Astrocyte of the hippocampus (primary cell): ENCODE measurements around the gene ZSWIM6.
"Not testable (repeated sequence)": the region's sequence is repeated elsewhere in the genome, so short reads cannot be mapped to it uniquely, and the experiment has no call there.

Experiments
- DNase-seq: peaks from one replicate; pipeline ENCODE4 v3.0.0; 2011; ENCODE audit warnings: low read depth, low spot score

ZSWIM6 gene

DNA sequence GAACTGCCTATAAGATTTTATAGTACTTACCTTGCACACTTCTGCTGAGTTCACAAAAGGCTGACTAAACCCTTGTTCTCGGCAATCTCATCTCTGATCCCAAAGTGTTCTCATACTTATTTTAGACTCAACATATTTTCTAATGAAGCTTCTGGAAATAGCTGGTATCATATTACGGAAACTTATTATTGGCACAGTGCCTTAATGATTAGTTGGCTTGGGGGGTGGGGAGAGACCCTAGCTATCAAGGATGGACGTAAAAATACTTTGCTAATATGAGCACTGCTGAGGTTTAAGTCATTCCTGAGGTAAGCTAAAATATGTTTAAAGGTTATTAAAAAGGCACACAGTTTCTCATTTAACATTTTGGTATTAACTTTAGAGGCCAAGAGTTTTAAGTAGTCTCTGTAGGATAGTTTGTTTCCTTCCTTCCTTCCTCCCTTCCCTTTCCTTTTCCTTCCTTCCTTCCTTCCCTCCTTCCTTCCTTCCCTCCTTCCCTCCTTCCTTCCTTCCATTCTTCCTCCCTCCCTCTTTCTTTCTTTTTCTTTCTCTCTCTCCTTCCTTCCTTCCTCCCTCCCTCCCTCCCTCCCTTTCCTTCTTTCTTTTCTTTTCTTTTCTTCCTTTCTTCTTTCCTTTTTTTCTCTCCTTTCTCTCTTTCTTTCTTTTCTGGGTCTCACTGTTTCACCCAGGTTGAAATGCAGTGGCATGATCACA, 31.5 kb downstream of the ZSWIM6 start:
- no peak for DNase-seq

DNA sequence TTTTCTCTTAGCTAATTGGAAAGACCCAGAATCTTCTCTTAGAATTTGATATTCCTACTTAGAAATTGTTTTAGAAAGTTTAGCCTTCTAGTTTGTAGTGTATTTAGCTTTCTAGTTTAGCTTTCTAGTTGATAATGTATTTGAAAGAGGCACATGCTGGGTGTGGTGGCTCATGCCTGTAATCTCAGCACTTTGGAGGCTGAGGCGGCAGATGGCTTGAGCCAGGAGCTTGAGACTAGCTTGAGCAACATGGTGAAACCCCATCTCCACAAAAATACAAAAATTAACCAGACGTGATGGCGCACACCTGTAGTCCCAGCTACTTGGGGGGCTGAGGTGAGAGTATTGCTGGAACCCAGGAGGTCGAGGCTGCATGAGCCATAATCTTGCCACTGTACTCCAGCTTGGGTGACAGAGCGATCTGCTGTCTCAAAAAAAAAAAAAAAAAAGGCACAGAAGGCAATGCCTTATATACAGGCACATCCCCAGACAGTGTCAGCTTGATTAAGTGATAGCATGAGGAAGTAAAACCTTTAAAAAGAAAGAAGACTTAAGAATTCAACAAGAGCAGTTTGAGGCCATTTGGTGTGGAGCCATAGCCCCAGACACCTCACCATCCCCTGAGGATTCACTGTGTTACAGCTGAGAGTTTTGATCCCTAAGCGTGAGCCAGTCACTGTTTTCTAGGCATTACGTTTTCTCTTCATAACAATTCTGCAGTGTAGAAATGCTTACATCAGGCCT, 34.6 kb downstream of the ZSWIM6 start:
- no peak for DNase-seq

DNA sequence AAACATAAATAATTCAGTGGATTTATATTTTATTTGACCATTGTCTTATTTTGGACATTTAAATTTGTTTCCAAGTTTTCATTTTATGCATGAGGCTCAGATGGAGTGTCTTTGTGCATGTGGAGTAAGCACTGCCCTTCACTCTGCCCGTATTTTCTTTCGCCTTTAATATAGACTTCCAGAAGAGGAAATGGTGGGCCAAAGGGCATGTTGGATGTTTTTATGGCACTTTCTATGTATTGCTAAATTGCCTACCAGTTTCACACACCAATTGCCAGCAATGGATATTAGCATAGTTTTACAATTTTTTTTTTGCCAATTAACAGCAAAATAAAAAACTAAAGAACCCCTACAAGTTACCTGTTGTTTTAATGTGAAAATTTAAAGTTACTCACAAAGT, 38.4 kb downstream of the ZSWIM6 start:
- no peak for DNase-seq

DNA sequence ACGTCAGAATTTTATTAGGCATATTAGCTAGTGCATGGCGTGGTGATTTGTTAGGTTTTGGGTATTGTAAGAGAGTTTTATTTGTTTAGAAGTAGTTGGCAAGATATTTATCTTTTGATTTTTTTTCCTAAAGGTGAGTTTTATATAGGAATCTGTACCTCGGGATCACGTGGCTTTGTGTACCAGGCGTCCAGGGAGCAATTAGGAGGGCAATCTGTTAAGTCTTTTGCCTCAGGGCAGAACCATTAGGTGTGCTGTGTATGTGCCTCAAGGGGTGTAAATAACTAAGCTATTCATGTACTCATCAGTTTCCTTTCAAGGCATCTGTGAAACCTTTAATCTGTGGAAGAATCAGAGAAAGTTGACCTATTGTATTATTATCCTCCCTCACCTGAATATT, 39.4 kb downstream of the ZSWIM6 start:
- no peak for DNase-seq

DNA sequence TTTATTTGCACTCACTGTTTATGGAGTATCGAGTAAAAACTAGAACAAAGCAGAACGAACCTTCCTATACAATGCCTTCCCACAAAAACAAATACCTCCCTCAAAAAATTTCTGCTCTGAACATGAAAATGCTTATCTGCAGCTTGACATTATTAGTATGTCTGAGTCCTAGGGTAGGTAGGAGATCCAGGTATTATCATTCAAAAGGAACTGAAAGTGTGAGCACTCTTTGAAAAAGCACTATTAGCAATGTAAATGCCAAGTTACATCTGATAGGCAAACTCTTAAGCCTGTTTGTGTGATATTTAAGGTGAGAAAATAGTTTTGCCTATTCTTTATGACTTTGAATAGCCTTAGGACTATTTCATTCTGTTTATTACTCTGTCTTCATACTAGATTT, 47.6 kb downstream of the ZSWIM6 start:
- no peak for DNase-seq

DNA sequence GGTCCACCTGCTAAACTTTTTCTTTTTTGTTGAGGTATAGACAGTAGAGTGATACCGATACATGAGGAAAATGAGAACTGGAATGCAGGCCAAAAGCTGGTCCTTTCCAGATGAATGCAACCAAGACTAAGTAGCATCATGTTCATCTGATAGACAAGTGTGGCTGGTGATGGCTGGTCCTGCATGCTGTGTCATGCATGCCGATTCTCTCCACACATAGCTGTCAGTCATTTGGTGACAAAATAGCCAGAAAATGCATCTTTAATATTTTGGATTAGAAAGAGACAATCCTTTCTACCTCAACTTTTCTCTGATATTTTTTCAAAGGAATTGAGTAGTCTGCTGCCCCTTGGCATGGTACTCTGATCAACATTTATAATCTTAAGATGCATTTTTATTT, 49.9 kb downstream of the ZSWIM6 start:
- no peak for DNase-seq

DNA sequence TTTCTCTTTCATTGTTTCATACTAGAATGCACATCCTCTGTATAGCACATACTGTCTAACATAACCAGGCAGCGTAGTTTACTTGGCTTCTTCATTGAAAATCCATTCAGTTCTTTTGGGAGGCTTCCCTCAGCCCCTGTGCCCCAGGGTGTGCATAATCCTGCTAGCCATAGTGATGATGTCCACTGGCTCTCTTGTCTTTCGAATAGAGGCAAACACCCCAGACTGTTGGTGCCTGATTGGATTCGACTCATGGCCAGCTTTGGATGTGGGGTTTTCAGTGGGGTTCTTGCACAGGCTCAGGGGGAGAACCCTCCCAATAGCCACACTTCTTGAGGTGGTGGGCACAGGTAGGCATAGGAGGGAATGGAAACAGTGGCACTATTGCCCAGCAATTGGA, 53.6 kb downstream of the ZSWIM6 start:
- DNase-seq: no peak

DNA sequence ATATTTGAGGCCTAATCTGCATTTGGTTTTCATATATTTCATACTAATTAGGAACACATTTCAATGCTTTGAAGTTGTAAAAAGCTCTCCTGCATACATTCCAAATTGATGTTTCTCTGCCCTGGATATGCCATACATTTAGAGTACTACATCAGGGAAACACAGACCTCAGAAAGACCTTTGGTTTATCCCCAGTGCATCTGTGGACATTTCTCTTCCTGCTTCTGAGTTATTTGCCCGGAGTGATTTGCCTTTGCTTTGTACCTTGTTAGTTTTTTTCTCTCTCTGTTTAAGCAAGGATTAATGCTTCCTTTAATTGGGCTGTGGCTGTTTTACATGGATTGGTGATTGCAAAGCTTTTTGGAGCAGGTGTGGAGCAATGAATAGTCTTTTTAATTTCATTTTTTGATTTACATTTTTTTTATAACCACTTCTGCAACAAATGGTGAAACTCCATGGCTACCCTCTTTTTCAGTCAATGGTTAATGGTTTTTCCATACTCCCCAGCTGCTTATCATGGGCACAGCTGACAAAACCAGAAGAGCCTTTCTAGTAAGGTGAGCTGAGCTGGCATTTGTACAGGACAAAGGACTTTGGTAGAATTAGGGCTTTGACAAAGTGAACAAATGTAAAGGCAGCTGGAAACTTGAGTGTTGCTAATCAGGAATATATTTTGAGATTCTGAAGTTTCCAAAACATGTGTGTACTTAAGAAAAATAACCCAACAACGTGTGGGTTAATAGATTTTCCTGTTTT, 54.2 kb downstream of the ZSWIM6 start:
- DNase-seq: no peak

DNA sequence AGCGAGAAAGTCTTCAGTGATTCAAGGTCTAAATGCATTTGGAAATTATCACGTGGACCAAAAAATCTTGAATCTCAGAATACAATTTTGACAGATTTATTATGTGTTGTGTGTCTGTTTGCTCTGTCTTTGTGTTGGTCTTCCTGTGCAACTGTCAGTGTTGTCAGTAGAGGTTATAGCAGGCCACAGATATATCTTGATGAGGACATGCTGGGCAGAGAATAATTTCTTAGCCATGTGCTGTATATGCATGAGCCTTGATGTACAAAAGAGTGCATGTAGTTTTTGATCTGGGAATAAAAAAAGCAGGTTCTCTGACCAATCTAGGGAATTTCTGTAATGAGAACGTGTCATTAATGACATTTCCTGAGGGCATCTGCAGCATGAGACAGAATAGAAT, 57.6 kb downstream of the ZSWIM6 start:
- DNase-seq: no peak

DNA sequence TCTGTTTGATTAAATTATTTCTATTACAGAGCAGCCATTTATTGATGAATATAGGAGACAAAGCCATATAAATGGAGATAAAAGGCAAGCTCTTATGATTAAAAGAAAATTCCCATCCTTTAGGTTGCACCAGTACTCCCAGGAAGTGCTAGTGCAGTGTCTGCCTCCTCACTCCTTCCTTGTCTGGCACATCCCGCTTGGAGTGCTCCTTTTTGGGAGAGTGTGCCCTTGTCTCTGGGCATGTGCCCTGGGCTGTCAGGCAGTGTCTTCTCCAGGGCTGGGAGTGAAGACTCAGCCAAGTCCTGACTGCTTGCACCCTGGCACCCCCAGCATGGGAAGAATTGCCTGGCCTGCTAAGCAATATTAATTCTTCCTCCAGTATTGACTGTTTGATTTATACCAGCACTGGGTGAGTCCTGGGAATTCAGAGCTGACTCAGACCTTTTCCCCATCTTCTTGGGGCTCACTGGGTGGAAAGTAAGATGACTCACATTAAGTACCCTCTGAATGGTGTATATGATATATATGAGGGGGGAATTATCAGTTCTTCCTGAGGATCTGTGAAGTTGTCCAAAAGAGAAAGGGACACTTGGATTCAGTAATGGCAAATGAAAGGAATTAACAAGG, 62.1 kb downstream of the ZSWIM6 start:
- DNase-seq: no peak

DNA sequence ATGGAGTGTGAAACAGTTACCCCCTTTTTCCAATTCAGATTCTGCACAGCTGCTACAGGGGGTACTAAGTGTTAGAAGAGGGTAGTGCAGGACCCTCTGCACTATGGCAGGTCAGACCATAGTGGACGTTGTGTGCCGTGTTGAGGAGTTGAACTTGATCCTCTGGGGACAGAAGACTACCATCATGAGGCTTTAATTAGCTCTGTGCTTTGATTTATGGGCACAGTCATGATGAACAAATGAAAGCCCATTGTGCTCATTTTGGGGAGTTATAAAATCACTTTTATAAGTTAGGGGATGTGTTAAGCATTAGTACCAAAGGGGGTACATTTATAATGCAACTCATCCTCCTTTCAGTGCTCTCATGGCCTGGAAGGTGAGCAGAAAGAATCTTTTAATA, 62.7 kb downstream of the ZSWIM6 start:
- no peak for DNase-seq

DNA sequence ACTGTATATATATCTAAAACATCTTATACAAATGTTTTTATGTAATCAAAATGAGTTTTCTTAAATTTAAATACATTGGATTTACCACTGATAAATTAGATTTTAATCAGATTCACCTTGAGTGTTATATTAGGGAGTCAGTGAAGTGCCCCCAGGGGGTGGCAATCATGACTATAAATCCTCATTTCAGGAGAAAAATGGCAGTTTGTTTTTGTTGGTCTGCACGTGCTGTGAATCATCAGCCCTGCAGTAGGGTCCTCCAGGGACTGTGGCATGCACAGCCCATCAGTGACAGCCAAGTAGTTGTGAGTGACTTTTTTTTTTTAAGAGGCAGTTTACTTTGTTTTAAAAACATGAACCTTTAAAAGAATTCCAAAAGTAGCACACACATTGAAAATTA, 65.2 kb downstream of the ZSWIM6 start:
- DNase-seq: peak; percentile 39

DNA sequence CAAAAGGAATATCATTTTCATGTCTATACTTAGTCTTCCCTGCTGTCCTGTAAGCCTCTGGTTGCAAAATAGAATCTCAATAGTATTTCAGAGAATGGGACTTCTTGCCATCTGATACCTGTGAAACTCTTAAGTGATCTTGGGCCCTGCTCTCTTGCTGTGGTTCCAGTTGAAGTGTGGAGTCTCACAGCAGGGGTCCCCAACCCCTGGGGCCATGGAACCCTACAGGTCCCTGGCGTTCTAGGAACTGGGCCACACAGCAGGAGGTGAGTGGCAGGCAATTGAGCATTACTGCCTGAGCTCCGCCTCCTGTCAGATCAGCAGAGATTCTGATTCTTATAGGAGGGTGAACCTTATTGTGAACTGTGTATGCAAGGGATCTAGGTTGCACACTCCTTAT, 65.9 kb downstream of the ZSWIM6 start:
- DNase-seq: no peak

DNA sequence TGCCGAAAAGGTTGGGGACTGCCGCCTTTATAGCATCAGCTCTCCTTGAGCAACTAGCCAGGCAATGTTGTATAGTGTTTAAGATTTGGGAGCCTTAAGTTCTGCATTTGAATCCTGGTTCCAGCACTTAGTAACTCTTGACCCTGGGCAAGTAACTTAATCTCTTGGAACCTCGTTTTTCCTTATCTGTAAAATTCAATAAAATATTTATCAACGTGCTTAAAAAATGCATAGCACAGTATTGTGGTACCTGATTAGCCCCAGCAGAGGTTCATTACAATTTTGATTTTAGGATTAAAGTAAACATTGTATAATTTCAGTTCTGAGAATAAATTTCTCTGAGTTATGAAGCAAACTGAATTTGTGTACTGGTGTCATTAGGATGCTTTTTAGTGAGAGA, 66.4 kb downstream of the ZSWIM6 start:
- no peak for DNase-seq

DNA sequence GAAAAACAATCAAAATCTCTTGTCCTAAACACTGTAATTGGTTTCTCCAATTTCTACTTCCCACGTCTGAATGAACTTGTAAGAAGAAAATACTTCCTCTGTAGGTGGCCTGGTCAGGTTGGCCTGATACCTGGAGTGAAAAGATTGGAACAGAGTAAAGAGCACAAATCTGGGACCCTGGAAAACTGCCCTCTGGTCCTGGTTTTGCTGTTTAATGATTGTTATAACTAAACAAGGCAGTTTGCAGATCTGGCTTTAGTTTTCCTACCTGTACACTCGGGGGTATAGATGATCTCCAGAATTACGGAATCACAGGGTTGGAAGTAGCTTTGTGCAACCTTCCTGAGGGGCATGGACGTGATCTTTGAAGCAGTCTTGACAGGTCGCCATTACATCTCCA, 67.6 kb downstream of the ZSWIM6 start:
- DNase-seq: no peak

DNA sequence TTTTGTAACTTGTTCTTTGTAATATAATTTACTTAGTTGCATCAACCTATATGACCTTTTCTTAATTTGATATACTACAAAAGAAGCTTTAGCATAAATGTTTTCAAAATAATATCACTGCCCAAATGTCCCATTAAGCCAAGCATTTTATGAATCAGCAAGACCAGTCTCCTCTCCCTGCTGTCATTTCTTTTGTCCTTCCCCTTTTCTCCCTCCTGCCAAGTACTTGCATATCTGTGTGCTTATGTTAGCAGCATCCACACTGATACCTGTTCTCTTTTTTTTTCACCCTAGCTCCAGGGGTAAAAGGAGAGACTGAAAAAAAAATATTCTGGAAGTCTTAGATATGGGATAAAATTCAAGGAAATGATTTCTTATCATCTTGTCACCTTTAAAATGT, 69.7 kb downstream of the ZSWIM6 start:
- peak; percentile 57 for DNase-seq

DNA sequence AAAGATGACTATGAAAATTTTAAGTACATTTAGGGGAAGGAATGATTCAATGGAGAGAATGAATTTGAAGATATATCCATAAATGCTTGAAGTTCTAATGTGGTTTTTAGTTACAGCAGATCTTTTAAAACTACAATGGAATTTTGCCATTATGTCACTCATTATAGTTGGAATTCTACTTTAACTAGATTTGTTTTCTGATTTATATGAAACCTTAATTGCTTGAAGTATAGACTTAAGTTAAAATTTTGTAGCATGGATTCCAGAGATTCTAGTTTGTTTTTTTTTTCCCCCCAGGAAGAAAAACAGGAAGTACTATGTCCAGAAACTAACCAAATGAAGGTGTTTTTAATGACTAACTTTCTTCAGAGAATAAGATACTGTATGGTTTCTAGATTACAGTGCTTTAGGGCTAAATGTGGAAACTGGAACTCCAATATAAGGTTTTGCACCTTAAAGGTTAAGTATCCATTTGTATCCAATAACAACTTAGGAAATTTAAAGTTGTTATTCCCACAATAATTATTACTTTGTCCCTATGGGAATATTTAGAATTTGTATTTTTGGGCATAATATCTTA, 70.3 kb downstream of the ZSWIM6 start:
- DNase-seq: no peak

DNA sequence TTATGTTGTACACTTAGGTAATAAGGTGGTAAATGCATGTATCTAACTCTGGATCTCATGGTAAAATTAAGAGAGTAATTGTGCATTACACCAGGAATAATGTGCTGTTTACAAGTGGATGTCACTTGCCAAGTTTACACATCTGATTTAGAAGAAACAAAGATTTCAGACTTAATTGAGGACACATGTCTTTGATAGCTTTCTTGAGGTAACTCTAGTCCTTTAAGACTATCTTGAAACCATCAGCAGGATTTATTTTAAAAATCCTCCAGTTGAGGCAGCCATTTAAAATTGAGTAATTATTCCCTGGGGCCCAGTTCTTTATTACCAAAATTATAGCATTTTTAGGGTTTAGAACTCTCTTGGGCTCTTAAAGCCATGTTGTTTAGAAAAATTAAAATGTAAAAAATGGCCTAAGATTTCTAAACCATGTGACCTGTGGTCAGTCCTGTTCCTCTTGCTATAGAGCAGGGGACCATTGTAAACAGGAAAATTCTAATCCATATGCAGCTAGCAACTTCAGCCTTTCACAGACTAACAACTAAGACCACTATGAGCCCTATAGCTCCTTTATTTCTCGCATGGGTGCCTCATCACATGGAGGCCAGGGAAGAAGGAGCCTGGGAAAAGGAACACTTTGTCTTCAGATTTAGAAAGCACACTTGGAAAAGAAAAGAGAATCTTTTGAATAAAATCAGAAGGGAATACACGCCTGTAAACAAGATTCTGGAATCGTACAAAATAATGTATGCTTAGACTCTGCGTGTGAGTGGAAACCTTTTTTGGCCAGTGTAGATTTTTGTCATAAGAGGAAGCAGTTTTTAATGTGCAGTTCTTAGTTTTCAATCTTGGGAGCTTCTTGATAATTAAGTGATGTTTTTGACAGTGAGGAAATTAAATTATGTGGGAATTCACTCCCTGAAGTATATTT, 71.2 kb downstream of the ZSWIM6 start:
- no peak for DNase-seq

DNA sequence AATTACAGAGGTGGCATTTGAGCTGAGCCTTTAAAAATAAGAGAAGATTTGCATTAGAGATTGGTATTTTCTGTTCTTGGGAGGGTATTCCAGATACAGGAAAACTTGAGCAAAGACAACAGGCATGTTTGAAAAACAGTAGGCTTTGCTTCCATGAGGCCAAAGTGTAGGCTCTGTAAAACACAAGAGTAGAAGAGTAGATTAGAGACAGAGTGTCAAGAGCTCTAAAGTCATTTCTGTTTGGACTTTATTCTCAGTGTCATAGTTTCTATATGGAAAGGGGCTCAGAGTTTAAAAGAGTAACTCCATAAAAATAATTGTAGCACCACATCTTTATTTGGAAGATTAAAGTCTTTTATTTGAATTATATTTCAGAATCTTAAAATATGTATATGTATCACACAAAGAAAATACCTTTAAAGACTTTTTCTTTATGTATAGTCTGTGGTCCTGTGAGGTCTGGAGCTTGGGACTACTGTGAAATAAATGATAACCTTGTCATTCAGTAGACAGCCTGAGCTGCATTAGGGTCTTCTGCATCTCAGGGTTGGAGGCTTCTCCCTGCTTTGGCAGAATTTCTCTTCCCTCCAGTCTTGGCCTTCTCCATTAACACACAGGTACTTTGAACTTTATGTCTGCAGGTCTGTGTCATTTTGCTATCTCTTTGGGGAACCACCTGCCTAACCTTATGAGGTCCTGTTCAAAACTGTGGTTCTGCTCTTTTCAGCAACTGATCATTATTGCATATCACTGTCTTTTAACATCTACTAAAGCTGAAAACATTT, 73.6 kb downstream of the ZSWIM6 start:
- no peak for DNase-seq

DNA sequence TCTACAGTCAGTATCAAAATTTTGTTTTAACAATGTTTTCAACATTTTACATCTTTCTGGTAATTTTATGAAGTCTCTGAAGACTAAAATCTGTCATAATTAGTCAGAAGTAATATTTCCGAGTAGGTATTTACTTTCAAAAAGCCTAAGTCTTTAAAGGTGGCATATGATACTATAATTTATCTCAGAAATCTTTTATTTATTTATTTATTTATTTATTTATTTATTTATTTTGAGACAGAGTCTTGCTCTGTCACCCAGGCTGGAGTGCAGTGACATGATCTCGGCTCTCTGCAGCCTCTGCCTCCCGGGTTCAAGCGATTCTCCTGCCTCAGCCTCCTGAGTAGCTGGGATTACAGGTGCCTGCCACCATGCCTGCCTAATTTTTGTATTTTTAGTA, 74.4 kb downstream of the ZSWIM6 start:
- not testable (repeated sequence) for DNase-seq
